HEK293 (cell line): ENCODE measurements around the gene APOBR.

Experiments used
- CTCF ChIA-PET: fragments of 350-600 bp; formaldehyde crosslinking; extraction: SDS; loops from one replicate; lab custom pipeline; 2021; ENCODE audit warnings: antibody characterized with exemption; lab: Yijun Ruan, JAX
- POLR2A ChIA-PET: fragments of 300-600 bp; formaldehyde crosslinking; extraction: SDS; loops from one replicate; lab custom pipeline; 2020; ENCODE audit warnings: antibody characterized with exemption, inconsistent platforms; lab: Yijun Ruan, JAX
- H3K27ac ChIP-seq: fragments of 200-500 bp; sonication (Bioruptor generic); 2 replicates; pipeline ENCODE4 v1.5.1; 2014; ENCODE audit warnings: low read depth, low read length, control low read depth, inconsistent platforms; ENCODE audit errors: extremely low read depth
- H3K36me3 ChIP-seq, 2 experiments: fragments of 200-500 bp in 1 of 2; sonication (Bioruptor generic) in 1 of 2; 1 replicate in 1 of 2; 2 replicates in 1 of 2; pipeline ENCODE4 v1.5.1; 2014 to 2017; ENCODE audit warnings: inconsistent platforms in 2 of 2, low read length in 2 of 2; ENCODE audit not compliant: control insufficient read depth in 2 of 2, insufficient read depth in 1 of 2
- H3K4me1 ChIP-seq: fragments of 200-500 bp; sonication (Bioruptor generic); 2 replicates; pipeline ENCODE4 v1.5.1; 2014; ENCODE audit warnings: mild to moderate bottlenecking, low read length, inconsistent platforms; ENCODE audit not compliant: control insufficient read depth, insufficient read depth
- H3K4me3 ChIP-seq: 2 replicates; pipeline ENCODE4 v1.5.1; 2011; ENCODE audit warnings: low read depth, mild to moderate bottlenecking, control low read depth, low read length, moderate library complexity
- H3K9me3 ChIP-seq: fragments of 200-500 bp; sonication (Bioruptor generic); 2 replicates; pipeline ENCODE4 v1.5.1; 2014; ENCODE audit warnings: low read depth, low read length, inconsistent platforms; ENCODE audit not compliant: control insufficient read depth, insufficient read depth
- AEBP2 ChIP-seq: fragments of 450-650 bp; formaldehyde crosslinking; IDR thresholded peaks from 2 replicates; pipeline ENCODE4 v1.5.1; 2016; ENCODE audit warnings: missing biosample characterization, missing genetic modification characterization, borderline replicate concordance
- PATZ1 ChIP-seq: fragments of 450-650 bp; formaldehyde crosslinking; IDR thresholded peaks from 2 replicates; pipeline ENCODE4 v1.5.1; 2016; ENCODE audit warnings: missing biosample characterization, missing genetic modification characterization
- SP3 ChIP-seq: fragments of 450-650 bp; formaldehyde crosslinking; IDR thresholded peaks from 2 replicates; pipeline ENCODE4 v1.5.1; 2016; ENCODE audit warnings: missing biosample characterization, missing genetic modification characterization
- ZBTB17 ChIP-seq: fragments of 450-650 bp; formaldehyde crosslinking; IDR thresholded peaks from 2 replicates; pipeline ENCODE4 v1.5.1; 2016; ENCODE audit warnings: missing biosample characterization, missing genetic modification characterization
- ZBTB20 ChIP-seq: fragments of 450-650 bp; formaldehyde crosslinking; IDR thresholded peaks from 2 replicates; pipeline ENCODE4 v1.5.1; 2016; ENCODE audit warnings: missing biosample characterization, missing genetic modification characterization
- ZBTB48 ChIP-seq: fragments of 450-650 bp; formaldehyde crosslinking; IDR thresholded peaks from 2 replicates; pipeline ENCODE4 v1.5.1; 2016; ENCODE audit warnings: missing biosample characterization, missing genetic modification characterization
- ZBTB8A ChIP-seq: fragments of 450-650 bp; formaldehyde crosslinking; IDR thresholded peaks from 2 replicates; pipeline ENCODE4 v1.5.1; 2016; ENCODE audit warnings: missing biosample characterization, missing genetic modification characterization
- ZEB2 ChIP-seq: fragments of 450-650 bp; formaldehyde crosslinking; IDR thresholded peaks from 2 replicates; pipeline ENCODE4 v1.5.1; 2016; ENCODE audit warnings: missing biosample characterization, missing genetic modification characterization
- ZFP37 ChIP-seq: fragments of 450-650 bp; formaldehyde crosslinking; IDR thresholded peaks from 2 replicates; pipeline ENCODE4 v1.5.1; 2016; ENCODE audit warnings: missing biosample characterization, missing genetic modification characterization
- ZFP69B ChIP-seq: fragments of 450-650 bp; formaldehyde crosslinking; IDR thresholded peaks from 2 replicates; pipeline ENCODE4 v1.5.1; 2016; ENCODE audit warnings: missing biosample characterization, missing genetic modification characterization
- ZIC2 ChIP-seq: fragments of 450-650 bp; formaldehyde crosslinking; IDR thresholded peaks from 2 replicates; pipeline ENCODE4 v1.5.1; 2016; ENCODE audit warnings: missing biosample characterization, missing genetic modification characterization
- ZNF23 ChIP-seq: fragments of 450-650 bp; formaldehyde crosslinking; IDR thresholded peaks from 2 replicates; pipeline ENCODE4 v1.5.1; 2016; ENCODE audit warnings: missing biosample characterization, missing genetic modification characterization, borderline replicate concordance
- ZNF24 ChIP-seq: fragments of 450-650 bp; formaldehyde crosslinking; IDR thresholded peaks from 2 replicates; pipeline ENCODE4 v1.5.1; 2016; ENCODE audit warnings: missing biosample characterization, missing genetic modification characterization
- ZNF248 ChIP-seq: fragments of 450-650 bp; formaldehyde crosslinking; IDR thresholded peaks from 2 replicates; pipeline ENCODE4 v1.5.1; 2017; ENCODE audit warnings: missing biosample characterization, missing genetic modification characterization
- ZNF335 ChIP-seq: fragments of 450-650 bp; formaldehyde crosslinking; conservative IDR thresholded peaks from 2 replicates; pipeline ENCODE4 v1.5.1; 2016; ENCODE audit warnings: missing biosample characterization, missing genetic modification characterization
- ZNF366 ChIP-seq: fragments of 450-650 bp; formaldehyde crosslinking; conservative IDR thresholded peaks from 2 replicates; pipeline ENCODE4 v1.5.1; 2016; ENCODE audit warnings: missing biosample characterization, missing genetic modification characterization
- ZNF394 ChIP-seq: fragments of 450-650 bp; formaldehyde crosslinking; IDR thresholded peaks from 2 replicates; pipeline ENCODE4 v1.5.1; 2016; ENCODE audit warnings: missing biosample characterization, missing genetic modification characterization, mild to moderate bottlenecking, moderate library complexity, borderline replicate concordance
- ZNF558 ChIP-seq: fragments of 450-650 bp; formaldehyde crosslinking; IDR thresholded peaks from 2 replicates; pipeline ENCODE4 v1.5.1; 2016; ENCODE audit warnings: missing biosample characterization, missing genetic modification characterization
- ZNF585B ChIP-seq: fragments of 450-650 bp; formaldehyde crosslinking; IDR thresholded peaks from 2 replicates; pipeline ENCODE4 v1.5.1; 2016; ENCODE audit warnings: missing biosample characterization, missing genetic modification characterization
- ZNF645 ChIP-seq: fragments of 450-650 bp; formaldehyde crosslinking; IDR thresholded peaks from 2 replicates; pipeline ENCODE4; 2016; ENCODE audit warnings: missing biosample characterization, missing genetic modification characterization
- ZNF660 ChIP-seq: fragments of 450-650 bp; IDR thresholded peaks from 2 replicates; pipeline ENCODE4 v1.5.1; 2018; ENCODE audit warnings: missing biosample characterization, mild to moderate bottlenecking, missing genetic modification characterization
- ZNF701 ChIP-seq: fragments of 450-650 bp; formaldehyde crosslinking; IDR thresholded peaks from 2 replicates; pipeline ENCODE4 v1.5.1; 2016; ENCODE audit warnings: missing biosample characterization, missing genetic modification characterization
- ZNF707 ChIP-seq: fragments of 450-650 bp; formaldehyde crosslinking; IDR thresholded peaks from 2 replicates; pipeline ENCODE4 v1.5.1; 2016; ENCODE audit warnings: missing biosample characterization, missing genetic modification characterization
- ZNF76 ChIP-seq: fragments of 450-650 bp; formaldehyde crosslinking; IDR thresholded peaks from 2 replicates; pipeline ENCODE4; 2016; ENCODE audit warnings: low read depth, missing biosample characterization, missing genetic modification characterization, borderline replicate concordance
- ZNF785 ChIP-seq: fragments of 450-650 bp; formaldehyde crosslinking; IDR thresholded peaks from 2 replicates; pipeline ENCODE4 v1.5.1; 2016; ENCODE audit warnings: missing biosample characterization, missing genetic modification characterization
- ZXDB ChIP-seq: fragments of 450-650 bp; formaldehyde crosslinking; IDR thresholded peaks from 2 replicates; pipeline ENCODE4 v1.5.1; 2016; ENCODE audit warnings: missing biosample characterization, missing genetic modification characterization
- TF ChIP-seq, protein P1 (sequence below): fragments of 450-650 bp; formaldehyde crosslinking; IDR thresholded peaks from 2 replicates; pipeline ENCODE4 v1.5.1; 2016; ENCODE audit warnings: missing biosample characterization, missing genetic modification characterization
- TF ChIP-seq, protein P2 (sequence below): fragments of 450-650 bp; formaldehyde crosslinking; IDR thresholded peaks from 2 replicates; pipeline ENCODE4 v1.5.1; 2016; ENCODE audit warnings: missing biosample characterization, missing genetic modification characterization

The APOBR gene

GRCh38 chr16:28538733-28539596, 44.5 kb downstream of the APOBR start, which contains the start of gene NUPR1:
Gene NUPR1 (minus strand): TSS chr16:28538974. CDS start chr16:28538907, 67 bp downstream.
- Histone ChIP-seq H3K9me3 (no peaks in the 10 kb centered on the region), H3K4me1 (no peaks in the 10 kb centered on the region), H3K4me3 (no peak within 1 kb of the TSS), H3K27ac (peak within 1 kb of the TSS; percentile 45; the same call in 1 of the 2 replicates), H3K36me3 (no peaks in the 10 kb centered on the region)
- POLR2A ChIA-PET: interaction anchor here (0.6 kb wide), 2 partner anchors 9 to 49 kb away, joined by 3 to 5 read pairs; no protein-coding TSS in a partner anchor
- CTCF ChIA-PET: no interaction called here
- no peak for TF ChIP-seq ZXDB (tag by site-specific recombination)
- peak; percentile 46; the same call in 1 of the 2 replicates for TF ChIP-seq ZNF558
- TF ChIP-seq, protein P1, sequence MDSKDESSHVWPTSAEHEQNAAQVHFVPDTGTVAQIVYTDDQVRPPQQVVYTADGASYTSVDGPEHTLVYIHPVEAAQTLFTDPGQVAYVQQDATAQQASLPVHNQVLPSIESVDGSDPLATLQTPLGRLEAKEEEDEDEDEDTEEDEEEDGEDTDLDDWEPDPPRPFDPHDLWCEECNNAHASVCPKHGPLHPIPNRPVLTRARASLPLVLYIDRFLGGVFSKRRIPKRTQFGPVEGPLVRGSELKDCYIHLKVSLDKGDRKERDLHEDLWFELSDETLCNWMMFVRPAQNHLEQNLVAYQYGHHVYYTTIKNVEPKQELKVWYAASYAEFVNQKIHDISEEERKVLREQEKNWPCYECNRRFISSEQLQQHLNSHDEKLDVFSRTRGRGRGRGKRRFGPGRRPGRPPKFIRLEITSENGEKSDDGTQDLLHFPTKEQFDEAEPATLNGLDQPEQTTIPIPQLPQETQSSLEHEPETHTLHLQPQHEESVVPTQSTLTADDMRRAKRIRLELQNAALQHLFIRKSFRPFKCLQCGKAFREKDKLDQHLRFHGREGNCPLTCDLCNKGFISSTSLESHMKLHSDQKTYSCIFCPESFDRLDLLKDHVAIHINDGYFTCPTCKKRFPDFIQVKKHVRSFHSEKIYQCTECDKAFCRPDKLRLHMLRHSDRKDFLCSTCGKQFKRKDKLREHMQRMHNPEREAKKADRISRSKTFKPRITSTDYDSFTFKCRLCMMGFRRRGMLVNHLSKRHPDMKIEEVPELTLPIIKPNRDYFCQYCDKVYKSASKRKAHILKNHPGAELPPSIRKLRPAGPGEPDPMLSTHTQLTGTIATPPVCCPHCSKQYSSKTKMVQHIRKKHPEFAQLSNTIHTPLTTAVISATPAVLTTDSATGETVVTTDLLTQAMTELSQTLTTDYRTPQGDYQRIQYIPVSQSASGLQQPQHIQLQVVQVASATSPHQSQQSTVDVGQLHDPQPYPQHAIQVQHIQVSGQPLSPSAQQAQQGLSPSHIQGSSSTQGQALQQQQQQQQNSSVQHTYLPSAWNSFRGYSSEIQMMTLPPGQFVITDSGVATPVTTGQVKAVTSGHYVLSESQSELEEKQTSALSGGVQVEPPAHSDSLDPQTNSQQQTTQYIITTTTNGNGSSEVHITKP: peak; percentile 74
- peak; percentile 54 for TF ChIP-seq ZNF366
- no peak for TF ChIP-seq AEBP2 (tag by site-specific recombination)
- TF ChIP-seq ZIC2 (tag by site-specific recombination): peak; percentile 33; the same call in 1 of the 2 replicates
- TF ChIP-seq ZNF23 (tag by site-specific recombination): no peak
- peak; percentile 92 for TF ChIP-seq ZBTB48
- no peak for TF ChIP-seq ZNF707 (tag by site-specific recombination)
- TF ChIP-seq ZNF394: peak; percentile 51; the same call in 1 of the 2 replicates
- peak; percentile 49 for TF ChIP-seq SP3 (tag by site-specific recombination)
- peak; percentile 59 for TF ChIP-seq ZNF335 (tag by site-specific recombination)
- TF ChIP-seq ZBTB20: peak; percentile 25; the same call in 1 of the 2 replicates
- TF ChIP-seq PATZ1 (tag by site-specific recombination): peak; percentile 59
- no peak for TF ChIP-seq ZFP37 (tag by site-specific recombination)
- TF ChIP-seq ZNF660 (tag by site-specific recombination): peak; percentile 94
- TF ChIP-seq, protein P2, sequence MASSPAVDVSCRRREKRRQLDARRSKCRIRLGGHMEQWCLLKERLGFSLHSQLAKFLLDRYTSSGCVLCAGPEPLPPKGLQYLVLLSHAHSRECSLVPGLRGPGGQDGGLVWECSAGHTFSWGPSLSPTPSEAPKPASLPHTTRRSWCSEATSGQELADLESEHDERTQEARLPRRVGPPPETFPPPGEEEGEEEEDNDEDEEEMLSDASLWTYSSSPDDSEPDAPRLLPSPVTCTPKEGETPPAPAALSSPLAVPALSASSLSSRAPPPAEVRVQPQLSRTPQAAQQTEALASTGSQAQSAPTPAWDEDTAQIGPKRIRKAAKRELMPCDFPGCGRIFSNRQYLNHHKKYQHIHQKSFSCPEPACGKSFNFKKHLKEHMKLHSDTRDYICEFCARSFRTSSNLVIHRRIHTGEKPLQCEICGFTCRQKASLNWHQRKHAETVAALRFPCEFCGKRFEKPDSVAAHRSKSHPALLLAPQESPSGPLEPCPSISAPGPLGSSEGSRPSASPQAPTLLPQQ (tag by site-specific recombination): peak; percentile 59
- peak; percentile 66 for TF ChIP-seq ZEB2 (tag by site-specific recombination)
- peak; percentile 41; the same call in 1 of the 2 replicates for TF ChIP-seq ZNF76
- 0 out of 2 replicates have a peak, but pooled peaks have one; percentile 33 for TF ChIP-seq ZNF645 (tag by site-specific recombination)
- TF ChIP-seq ZNF785 (tag by site-specific recombination): no peak
- 0 out of 2 replicates have a peak, but pooled peaks have one; percentile 7 for TF ChIP-seq ZNF701 (tag by site-specific recombination)
- TF ChIP-seq ZFP69B: peak; percentile 67; the same call in 1 of the 2 replicates
- TF ChIP-seq ZNF24: peak; percentile 56
- no peak for TF ChIP-seq ZNF248
- TF ChIP-seq ZBTB17 (tag by site-specific recombination): peak; percentile 94
- TF ChIP-seq ZNF585B (tag by site-specific recombination): no peak
- peak; percentile 72 for TF ChIP-seq ZBTB8A
